ENCODE results near the gene ZMIZ1.

ZMIZ1 gene

GRCh38 chr10:79191951-79192676 lies 123.3 kb downstream of the ZMIZ1 start:
- no peak for DNase-seq

- no peak for DNase-seq
Observed at GRCh38 chr10:79192677-79193003, 123.9 kb downstream of the ZMIZ1 start.

- no peak for DNase-seq
Observed at GRCh38 chr10:79193694-79194382, 125.1 kb downstream of the ZMIZ1 start.

- peak; percentile 62 for DNase-seq
Observed at GRCh38 chr10:79195091-79195923, 126.5 kb downstream of the ZMIZ1 start.

GRCh38 chr10:79196470-79197461 lies 128.0 kb downstream of the ZMIZ1 start:
- DNase-seq, result peak; percentile 44

GRCh38 chr10:79197558-79197957 lies 128.8 kb downstream of the ZMIZ1 start:
- DNase-seq, result no peak

GRCh38 chr10:79200346-79200745 lies 131.6 kb downstream of the ZMIZ1 start:
- no peak for DNase-seq

- no peak for DNase-seq
Observed at GRCh38 chr10:79201706-79202105, 132.9 kb downstream of the ZMIZ1 start.

GRCh38 chr10:79202188-79203013 lies 133.6 kb downstream of the ZMIZ1 start:
- DNase-seq, result no peak

GRCh38 chr10:79203014-79203644 lies 134.4 kb downstream of the ZMIZ1 start:
- DNase-seq, result no peak

GRCh38 chr10:79203833-79204232 lies 135.1 kb downstream of the ZMIZ1 start:
- DNase-seq, result no peak

GRCh38 chr10:79206300-79207095 lies 137.7 kb downstream of the ZMIZ1 start:
- no peak for DNase-seq

- DNase-seq, result no peak
Observed at GRCh38 chr10:79207096-79207357, 138.3 kb downstream of the ZMIZ1 start.

GRCh38 chr10:79207726-79208125 lies 139.0 kb downstream of the ZMIZ1 start:
- no peak for DNase-seq

GRCh38 chr10:79208251-79208983 lies 139.7 kb downstream of the ZMIZ1 start:
- no peak for DNase-seq

- no peak for DNase-seq
Observed at GRCh38 chr10:79209340-79209739, 140.6 kb downstream of the ZMIZ1 start.

- DNase-seq, result no peak
Observed at GRCh38 chr10:79209831-79210230, 141.1 kb downstream of the ZMIZ1 start.

GRCh38 chr10:79210672-79211071 lies 141.9 kb downstream of the ZMIZ1 start:
- no peak for DNase-seq

GRCh38 chr10:79211616-79212015 lies 142.8 kb downstream of the ZMIZ1 start:
- no peak for DNase-seq

GRCh38 chr10:79215531-79215930 lies 146.8 kb downstream of the ZMIZ1 start:
- no peak for DNase-seq
